Brain microvascular endothelial cell (primary cell): Measurements from ENCODE around the gene PIGO.
A peak's percentile ranks its signal among the peaks of the same experiment; 100 is the strongest.

Experiments
- DNase-seq: peaks from one replicate; pipeline ENCODE4 v3.0.0-alpha.2; 2020
- H3K27ac ChIP-seq: fragments of 250-450 bp; sonication (Bioruptor Pico); 2 replicates; pipeline ENCODE4 v1.5.1; 2020; ENCODE audit warnings: mild to moderate bottlenecking, moderate library complexity
- H3K27me3 ChIP-seq: fragments of 250-450 bp; sonication (Bioruptor Pico); replicated peaks from 2 replicates; pipeline ENCODE4 v1.5.1; 2020; ENCODE audit warnings: mild to moderate bottlenecking
- H3K36me3 ChIP-seq: fragments of 250-450 bp; sonication (Bioruptor Pico); replicated peaks from 2 replicates; pipeline ENCODE4 v1.5.1; 2020; ENCODE audit warnings: mild to moderate bottlenecking
- H3K4me3 ChIP-seq: 2 replicates; pipeline ENCODE4 v1.5.1; 2011; ENCODE audit warnings: low read depth, mild to moderate bottlenecking, control low read depth, low read length, moderate library complexity
- in situ Hi-C: cut with HindIII; loops from 2 replicates; pipeline ENCODE4 v1.10.0; 2017; ENCODE audit warnings: low sequenced_read_pairs, low pct_ligation_motif_present
- TF ChIP-seq, protein P1 (sequence below): IDR thresholded peaks from 2 replicates; pipeline ENCODE4 v1.5.1; 2011; ENCODE audit warnings: low read depth, mild to moderate bottlenecking, moderate library complexity, low read length, control low read depth, inconsistent platforms; ENCODE audit errors: missing control alignments

The PIGO gene

DNA sequence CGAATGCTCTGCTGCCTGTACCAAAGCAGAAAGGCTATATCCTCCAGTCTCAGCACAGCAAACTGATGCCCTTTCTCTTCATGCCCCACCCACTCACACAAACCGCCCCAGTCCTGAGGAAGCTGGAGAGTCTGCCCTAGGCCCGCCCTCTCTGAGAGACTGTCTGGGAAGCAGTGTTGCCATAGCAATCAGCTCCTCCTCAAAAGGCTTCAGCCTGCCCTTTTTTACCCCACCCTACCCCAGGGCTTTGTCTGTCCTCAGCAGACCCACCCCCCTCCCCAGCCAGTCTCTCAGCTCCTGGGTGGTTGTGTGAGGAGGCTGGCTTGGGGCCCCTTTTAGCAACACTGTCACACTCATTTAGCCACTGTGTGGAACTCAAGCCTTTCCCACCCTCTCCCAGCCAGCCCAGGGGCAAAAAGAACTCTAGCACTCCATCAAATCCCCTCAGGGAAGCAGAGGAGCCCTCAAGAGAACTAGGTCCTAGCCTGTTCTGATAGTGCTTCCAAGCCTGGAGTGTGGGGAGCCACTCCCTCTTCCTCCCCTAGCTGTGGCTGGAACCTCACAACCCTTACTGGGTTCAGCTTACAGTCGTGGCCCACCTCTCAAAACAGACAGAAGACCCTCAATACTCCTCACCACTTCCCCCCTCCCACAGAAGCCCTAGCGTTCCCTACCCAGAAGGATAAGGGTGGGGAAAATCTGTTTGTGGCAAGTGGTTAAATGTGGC lies 17.9 kb upstream of the PIGO start:
- peak overlapping the region; percentile 89 for H3K27ac ChIP-seq
- no peaks in the 10 kb centered on the region for H3K27me3 ChIP-seq
- peak; percentile 98 for DNase-seq
- no peaks in the 10 kb centered on the region for H3K36me3 ChIP-seq
- peak overlapping the region; percentile 94 for H3K4me3 ChIP-seq
- in situ Hi-C loops: no loop called here
- TF ChIP-seq, protein P1, sequence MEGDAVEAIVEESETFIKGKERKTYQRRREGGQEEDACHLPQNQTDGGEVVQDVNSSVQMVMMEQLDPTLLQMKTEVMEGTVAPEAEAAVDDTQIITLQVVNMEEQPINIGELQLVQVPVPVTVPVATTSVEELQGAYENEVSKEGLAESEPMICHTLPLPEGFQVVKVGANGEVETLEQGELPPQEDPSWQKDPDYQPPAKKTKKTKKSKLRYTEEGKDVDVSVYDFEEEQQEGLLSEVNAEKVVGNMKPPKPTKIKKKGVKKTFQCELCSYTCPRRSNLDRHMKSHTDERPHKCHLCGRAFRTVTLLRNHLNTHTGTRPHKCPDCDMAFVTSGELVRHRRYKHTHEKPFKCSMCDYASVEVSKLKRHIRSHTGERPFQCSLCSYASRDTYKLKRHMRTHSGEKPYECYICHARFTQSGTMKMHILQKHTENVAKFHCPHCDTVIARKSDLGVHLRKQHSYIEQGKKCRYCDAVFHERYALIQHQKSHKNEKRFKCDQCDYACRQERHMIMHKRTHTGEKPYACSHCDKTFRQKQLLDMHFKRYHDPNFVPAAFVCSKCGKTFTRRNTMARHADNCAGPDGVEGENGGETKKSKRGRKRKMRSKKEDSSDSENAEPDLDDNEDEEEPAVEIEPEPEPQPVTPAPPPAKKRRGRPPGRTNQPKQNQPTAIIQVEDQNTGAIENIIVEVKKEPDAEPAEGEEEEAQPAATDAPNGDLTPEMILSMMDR: no peak

DNA sequence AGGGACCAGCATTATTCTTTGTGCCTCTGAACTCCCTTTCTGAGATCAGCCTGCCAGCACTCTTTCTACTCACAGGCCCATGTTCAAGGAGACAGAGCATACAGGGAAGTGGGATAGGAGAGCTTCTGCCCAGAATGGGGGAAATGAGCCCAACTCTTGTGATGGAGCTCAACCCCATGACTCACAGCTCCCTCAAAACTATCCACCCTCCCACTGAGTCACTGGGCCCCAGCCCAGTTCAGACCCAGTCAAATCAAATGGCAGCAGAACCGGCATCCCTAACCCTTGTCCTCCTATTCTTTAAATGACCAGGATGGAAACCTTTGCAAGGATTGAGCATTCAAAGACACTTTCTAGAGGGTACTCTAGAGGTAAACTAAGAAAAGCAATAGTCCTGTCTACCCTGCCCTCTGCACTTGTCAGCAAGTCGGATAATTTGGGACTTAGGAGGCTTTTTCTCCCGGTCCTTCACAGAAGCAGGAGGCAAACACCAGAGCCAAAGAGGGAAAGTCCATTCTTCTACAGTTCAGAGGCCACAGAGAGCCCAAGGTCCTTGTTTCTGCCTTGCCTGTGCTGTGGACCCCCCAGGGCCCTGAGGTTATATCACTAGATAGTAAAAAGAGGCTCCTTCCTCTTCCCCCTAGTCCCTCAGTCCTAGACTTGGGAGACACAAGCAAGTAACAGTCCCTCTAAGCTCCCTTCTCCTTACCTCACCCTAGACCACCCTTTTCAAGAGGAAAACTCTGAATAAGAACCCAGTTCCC lies 16.0 kb upstream of the PIGO start:
- DNase-seq: peak; percentile 32

DNA sequence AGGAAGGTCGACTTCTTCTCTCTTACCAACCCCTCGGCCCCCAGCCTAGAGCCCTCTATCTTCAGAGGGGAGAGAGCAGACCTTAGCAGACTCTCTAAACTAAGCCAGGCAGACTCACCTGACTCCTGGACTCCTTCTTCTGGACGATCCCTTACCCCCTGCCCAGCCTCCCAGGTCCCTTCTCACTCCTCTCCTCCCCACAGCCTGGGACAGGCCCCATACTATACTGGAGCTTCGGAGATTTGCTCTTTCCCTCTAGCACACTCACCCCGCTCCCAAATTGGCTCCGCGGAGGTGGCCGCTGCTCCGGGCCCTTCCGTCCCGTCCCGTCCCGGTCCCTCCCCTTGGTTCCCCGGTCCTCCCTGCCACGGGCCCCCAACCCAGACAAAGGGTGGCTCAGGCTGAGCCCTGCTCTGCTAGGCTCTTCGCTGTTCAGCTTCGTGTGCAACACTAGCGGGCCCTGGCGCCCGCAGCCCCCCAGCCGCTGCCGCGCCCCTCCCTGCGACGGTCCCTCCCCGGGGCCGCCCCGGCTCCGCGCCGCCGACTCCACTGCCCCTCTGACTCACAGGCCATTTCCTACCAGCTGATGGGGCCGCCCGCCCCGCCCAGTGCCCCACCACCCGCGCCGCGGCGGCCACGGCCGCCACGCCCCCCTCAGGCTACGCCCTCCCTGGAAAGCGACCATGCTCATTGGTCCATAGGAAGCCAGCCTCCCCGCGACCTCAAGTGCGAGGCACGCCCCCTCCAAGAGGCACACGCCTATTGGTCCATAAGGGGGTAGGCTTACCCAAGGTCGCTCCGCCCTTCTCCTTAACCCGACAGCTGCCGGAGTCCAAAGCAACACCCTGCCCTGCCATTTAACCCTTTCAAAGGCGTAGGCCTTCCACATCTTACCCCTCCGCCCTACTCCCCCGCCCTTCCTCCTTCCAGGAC lies 14.9 kb upstream of the PIGO start:
- H3K4me3 ChIP-seq: peak overlapping the region; percentile 78
- H3K27ac ChIP-seq: peak overlapping the region; percentile 96
- no peaks in the 10 kb centered on the region for H3K27me3 ChIP-seq
- in situ Hi-C loops: no loop called here
- TF ChIP-seq, protein P1: no peak
- DNase-seq: peak; percentile 99
- H3K36me3 ChIP-seq: peaks cover 18% of the 10 kb centered on the region

More for the DNA sequence above, 16.0 kb upstream of the PIGO start:
- Histone ChIP-seq H3K36me3 (peaks cover 11% of the 10 kb centered on the region), H3K27me3 (no peaks in the 10 kb centered on the region), H3K4me3 (peak overlapping the region; percentile 18), H3K27ac (peak overlapping the region; percentile 87)
- TF ChIP-seq, protein P1: no peak
- in situ Hi-C loops: no loop called here

DNA sequence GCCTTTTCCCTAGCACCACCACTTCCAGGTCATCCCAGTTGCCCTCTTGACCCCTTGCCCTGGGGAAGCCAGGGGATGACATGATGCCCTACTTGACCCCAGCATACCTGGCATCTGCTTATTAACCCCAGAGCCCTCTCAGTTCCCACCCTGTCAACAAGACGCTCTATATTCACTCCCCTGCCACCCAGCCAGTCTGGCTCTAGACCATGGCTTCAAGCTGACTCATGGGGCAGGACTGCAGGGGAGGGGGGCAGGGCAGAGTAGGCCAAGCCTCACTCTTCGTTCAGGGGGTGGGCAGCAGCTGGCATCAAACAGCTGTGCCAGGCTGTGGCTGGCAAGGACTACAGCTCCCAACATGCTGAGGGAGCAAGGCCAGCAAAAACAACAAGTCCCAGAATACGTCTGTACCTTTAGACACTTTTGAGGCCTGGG lies 14.0 kb upstream of the PIGO start:
- peak overlapping the region; percentile 78 for H3K4me3 ChIP-seq
- in situ Hi-C loops: no loop called here
- TF ChIP-seq, protein P1: no peak
- peaks cover 27% of the 10 kb centered on the region for H3K36me3 ChIP-seq
- DNase-seq: peak; percentile 49
- no peaks in the 10 kb centered on the region for H3K27me3 ChIP-seq
- peak overlapping the region; percentile 96 for H3K27ac ChIP-seq

DNA sequence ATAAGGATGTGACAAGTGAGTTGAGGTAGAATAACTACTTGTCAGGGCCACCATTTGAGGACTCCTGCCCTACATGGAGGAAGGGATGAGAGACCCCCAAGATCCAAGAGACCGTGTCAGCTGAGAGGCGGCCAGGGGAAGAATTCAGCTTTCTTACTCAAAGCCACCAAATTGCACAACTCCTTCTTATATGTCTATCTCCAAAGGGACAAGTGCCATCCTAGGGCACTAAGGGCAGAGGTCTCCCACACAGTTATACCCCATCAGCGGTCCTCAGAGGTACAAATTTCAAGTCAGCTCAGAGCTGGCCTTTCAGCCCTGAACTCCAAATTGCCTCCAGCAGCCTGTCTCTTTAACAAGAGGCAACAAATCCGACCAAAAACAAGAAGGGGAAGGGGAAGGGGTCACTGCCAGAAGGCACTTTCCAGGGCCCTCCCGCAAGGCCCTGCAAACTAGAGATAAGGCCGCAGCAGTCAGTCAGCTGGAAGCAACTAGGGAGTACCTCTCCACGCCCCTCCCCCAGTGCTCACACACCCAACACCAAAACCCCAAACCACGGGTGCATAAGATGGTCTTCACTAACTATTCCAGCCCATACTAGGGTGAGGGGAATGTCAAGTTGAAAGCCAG lies 12.7 kb upstream of the PIGO start:
- Histone ChIP-seq H3K4me3 (no peak overlapping the region), H3K36me3 (peaks cover 40% of the 10 kb centered on the region), H3K27me3 (no peaks in the 10 kb centered on the region), H3K27ac (no peak overlapping the region)
- DNase-seq: no peak
- in situ Hi-C loops: no loop called here
- TF ChIP-seq, protein P1: no peak
